ENCODE results near the gene ZNF276. TPM values are rescaled to one million over a fixed set of nuclear protein-coding genes. Genes with fewer than 3 reads are reported as not detected.

The ZNF276 gene
- total and polyA plus RNA-seq, 4 donors: 24.4 to 61.3 (median 42.0) TPM

- Histone ChIP-seq H3K27ac (ENCODE audit: low read depth, low read length) (no peak overlapping the region), H3K27me3 (ENCODE audit: control insufficient read depth, insufficient read depth, low read length) (no peaks in the 10 kb centered on the region), H3K4me1 (ENCODE audit: control insufficient read depth, insufficient read depth, low read length) (no peaks in the 10 kb centered on the region), H3K36me3 (ENCODE audit: control insufficient read depth, insufficient read depth, low read length) (peaks cover 68% of the 10 kb centered on the region), H3K9me3 (ENCODE audit: control insufficient read depth, insufficient read depth, low read length) (no peaks in the 10 kb centered on the region), H3K4me3 (ENCODE audit: low read depth, low read length) (no peak overlapping the region)
- DNase-seq (ENCODE audit: low read depth in 4 of 6, low spot score in 6 of 6): no peak
- 100% methylated on average over 6 of the region's 9 CpGs for WGBS (ENCODE audit: insufficient coverage)
Measured at GRCh38 chr16:89787365-89787805, 66.0 kb downstream of the ZNF276 start.

Other genes with a start within 250 kb of the ZNF276 start
- 10 to 100 TPM; 38.2 to 53.4 TPM for gene ANKRD11, start 231.0 kb upstream of the ZNF276 start, total RNA-seq
- 100 to 1,000 TPM in 1 of 2 donors, 10 to 100 TPM in 1; 93.6 to 104 TPM for gene ANKRD11, start 231.0 kb upstream of the ZNF276 start, polyA plus RNA-seq (ENCODE audit: insufficient read length in 2 of 2)
- gene SPG7, start 213.1 kb upstream of the ZNF276 start, total RNA-seq: 100 to 1,000 TPM in 1 of 2 donors, 10 to 100 TPM in 1; 81.4 to 134 TPM
- 100 to 1,000 TPM in 1 of 2 donors, 10 to 100 TPM in 1; 92.0 to 150 TPM for gene SPG7, start 213.1 kb upstream of the ZNF276 start, polyA plus RNA-seq (ENCODE audit: insufficient read length in 2 of 2)
- gene RPL13, start 160.9 kb upstream of the ZNF276 start, total RNA-seq: 1,000 to 10,000 TPM; 1,019 to 2,411 TPM
- gene RPL13, start 160.9 kb upstream of the ZNF276 start, polyA plus RNA-seq (ENCODE audit: insufficient read length in 2 of 2): 1,000 to 10,000 TPM; 1,884 to 1,957 TPM
- gene CPNE7, start 145.8 kb upstream of the ZNF276 start, total RNA-seq: 10 to 100 TPM in 1 of 2 donors, 1 to 10 TPM in 1; 9.9 to 20.9 TPM
- 10 to 100 TPM; 37.5 to 49.2 TPM for gene CPNE7, start 145.8 kb upstream of the ZNF276 start, polyA plus RNA-seq (ENCODE audit: insufficient read length in 2 of 2)
- gene DPEP1, start 107.9 kb upstream of the ZNF276 start, total RNA-seq: 1 to 10 TPM in 1 of 2 donors, under 1 TPM in 1; 0.99 to 3.3 TPM
- gene DPEP1, start 107.9 kb upstream of the ZNF276 start, polyA plus RNA-seq (ENCODE audit: insufficient read length in 2 of 2): 1 to 10 TPM; 6.9 to 9.8 TPM
- 10 to 100 TPM; 48.0 to 63.1 TPM for gene CHMP1A, start 63.8 kb upstream of the ZNF276 start, total RNA-seq
- 100 to 1,000 TPM; 106 to 114 TPM for gene CHMP1A, start 63.8 kb upstream of the ZNF276 start, polyA plus RNA-seq (ENCODE audit: insufficient read length in 2 of 2)
- 10 to 100 TPM in 1 of 2 donors, 1 to 10 TPM in 1; 5.7 to 16.3 TPM for gene SPATA33, start 63.7 kb upstream of the ZNF276 start, total RNA-seq
- gene SPATA33, start 63.7 kb upstream of the ZNF276 start, polyA plus RNA-seq (ENCODE audit: insufficient read length in 2 of 2): 10 to 100 TPM; 24.2 to 25.4 TPM
- 10 to 100 TPM; 34.7 to 64.1 TPM for gene CDK10, start 34.8 kb upstream of the ZNF276 start, total RNA-seq
- gene CDK10, start 34.8 kb upstream of the ZNF276 start, polyA plus RNA-seq (ENCODE audit: insufficient read length in 2 of 2): 100 to 1,000 TPM; 101 to 115 TPM
- 1 to 10 TPM; 8.7 to 9.7 TPM for gene SPATA2L, start 19.8 kb upstream of the ZNF276 start, total RNA-seq
- gene SPATA2L, start 19.8 kb upstream of the ZNF276 start, polyA plus RNA-seq (ENCODE audit: insufficient read length in 2 of 2): 10 to 100 TPM; 14.0 to 15.3 TPM
- gene VPS9D1, start 639 bp upstream of the ZNF276 start, total RNA-seq: 10 to 100 TPM in 1 of 2 donors, 1 to 10 TPM in 1; 9.4 to 13.4 TPM
- gene VPS9D1, start 639 bp upstream of the ZNF276 start, polyA plus RNA-seq (ENCODE audit: insufficient read length in 2 of 2): 10 to 100 TPM; 39.5 to 49.7 TPM
- gene FANCA, start 95.1 kb downstream of the ZNF276 start, total RNA-seq: 10 to 100 TPM in 1 of 2 donors, 1 to 10 TPM in 1; 9.3 to 11.5 TPM
- gene FANCA, start 95.1 kb downstream of the ZNF276 start, polyA plus RNA-seq (ENCODE audit: insufficient read length in 2 of 2): 10 to 100 TPM; 17.0 to 32.5 TPM
- gene SPIRE2, start 106.9 kb downstream of the ZNF276 start, total RNA-seq: 10 to 100 TPM; 12.3 to 14.1 TPM
- gene SPIRE2, start 106.9 kb downstream of the ZNF276 start, polyA plus RNA-seq (ENCODE audit: insufficient read length in 2 of 2): 10 to 100 TPM; 40.3 to 51.3 TPM
- gene TCF25, start 152.1 kb downstream of the ZNF276 start, total RNA-seq: 100 to 1,000 TPM; 114 to 169 TPM
- 100 to 1,000 TPM; 181 to 240 TPM for gene TCF25, start 152.1 kb downstream of the ZNF276 start, polyA plus RNA-seq (ENCODE audit: insufficient read length in 2 of 2)
- gene MC1R, start 197.3 kb downstream of the ZNF276 start, total RNA-seq: 1 to 10 TPM; 2.2 to 3.4 TPM
- gene MC1R, start 197.3 kb downstream of the ZNF276 start, polyA plus RNA-seq (ENCODE audit: insufficient read length in 2 of 2): 10 to 100 TPM in 1 of 2 donors, 1 to 10 TPM in 1; 6.3 to 13.3 TPM
- 100 to 1,000 TPM; 309 to 607 TPM for gene TUBB3, start 201.8 kb downstream of the ZNF276 start, total RNA-seq
- 1,000 to 10,000 TPM; 1,077 to 1,105 TPM for gene TUBB3, start 201.8 kb downstream of the ZNF276 start, polyA plus RNA-seq (ENCODE audit: insufficient read length in 2 of 2)
- gene DEF8, start 227.2 kb downstream of the ZNF276 start, total RNA-seq: 10 to 100 TPM; 65.6 to 69.2 TPM
- gene DEF8, start 227.2 kb downstream of the ZNF276 start, polyA plus RNA-seq (ENCODE audit: insufficient read length in 2 of 2): 100 to 1,000 TPM; 104 to 125 TPM

Measured in spinal cord (tissue), 10 donors.